ENCODE data around the gene DYNC2LI1.

The DYNC2LI1 gene

DNA sequence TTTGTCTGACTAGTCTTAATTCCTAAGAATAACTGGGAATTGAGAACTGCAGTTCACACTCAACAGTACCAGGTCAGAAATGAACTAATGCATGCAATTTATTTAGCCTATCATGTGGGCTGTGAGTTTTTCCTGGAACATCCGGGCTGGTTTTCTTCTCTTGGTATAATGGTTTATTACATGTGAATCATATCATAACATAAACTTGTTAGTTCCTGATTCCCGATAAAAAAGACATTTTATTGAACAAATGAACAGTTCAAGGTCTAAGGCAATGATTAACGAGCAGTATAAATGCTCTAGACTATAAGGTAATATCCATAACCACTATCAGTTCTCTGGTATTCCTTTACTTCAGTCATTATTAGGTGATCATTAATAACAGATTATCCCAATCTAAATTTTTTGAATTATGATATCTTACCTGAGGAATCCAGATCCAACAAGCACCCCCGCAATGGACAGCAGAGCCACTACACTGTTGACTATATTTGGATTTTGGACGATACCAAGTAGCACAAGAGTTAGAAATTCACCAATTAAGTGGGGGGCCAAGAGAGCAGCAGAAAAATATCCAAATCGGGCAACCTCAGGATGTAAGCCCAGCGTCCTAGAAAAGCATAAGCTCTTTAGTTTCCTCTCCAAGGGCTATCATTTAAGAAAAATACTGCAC is 45.8 kb downstream of the DYNC2LI1 start:
- FAIRE-seq = no peak

DNA sequence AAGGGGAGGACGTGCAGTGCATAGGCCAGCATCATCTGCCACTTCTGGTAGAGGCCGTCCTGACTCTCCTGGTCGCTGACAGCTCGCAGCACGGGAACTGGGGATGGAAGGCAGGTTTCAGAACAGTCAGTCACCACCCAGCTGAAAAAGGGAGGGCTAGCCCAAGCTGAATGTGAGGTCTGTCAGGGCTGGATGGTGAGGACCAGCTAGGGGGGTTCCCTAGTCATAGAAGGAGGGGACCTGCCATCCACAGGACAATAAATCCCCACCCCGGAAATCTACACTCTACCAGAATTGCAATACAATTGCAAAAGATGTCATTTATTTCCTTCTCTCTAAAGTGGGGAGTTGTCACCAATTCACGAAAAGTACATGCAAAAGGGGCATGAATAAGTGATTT is 49.0 kb downstream of the DYNC2LI1 start:
- FAIRE-seq = no peak

DNA sequence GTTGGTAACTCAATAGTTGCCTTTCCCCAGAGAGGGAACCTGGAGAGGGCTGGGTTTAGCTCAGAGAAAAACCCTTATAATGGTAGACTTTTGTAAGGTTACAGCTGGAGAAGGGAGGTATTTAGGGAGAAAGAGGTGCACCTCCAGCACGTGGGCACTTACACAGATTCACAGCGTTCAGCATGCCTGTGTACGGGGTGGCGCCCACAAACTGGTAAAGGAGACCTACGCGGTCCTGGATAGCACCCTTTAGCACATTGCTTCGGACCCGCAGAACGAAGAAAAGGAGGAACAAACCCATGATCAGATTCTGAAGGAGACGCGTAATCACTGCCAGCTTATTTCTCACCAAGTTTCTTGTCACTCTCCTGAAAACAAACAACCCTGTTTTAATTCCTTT is 49.9 kb downstream of the DYNC2LI1 start:
- no peak for FAIRE-seq

DNA sequence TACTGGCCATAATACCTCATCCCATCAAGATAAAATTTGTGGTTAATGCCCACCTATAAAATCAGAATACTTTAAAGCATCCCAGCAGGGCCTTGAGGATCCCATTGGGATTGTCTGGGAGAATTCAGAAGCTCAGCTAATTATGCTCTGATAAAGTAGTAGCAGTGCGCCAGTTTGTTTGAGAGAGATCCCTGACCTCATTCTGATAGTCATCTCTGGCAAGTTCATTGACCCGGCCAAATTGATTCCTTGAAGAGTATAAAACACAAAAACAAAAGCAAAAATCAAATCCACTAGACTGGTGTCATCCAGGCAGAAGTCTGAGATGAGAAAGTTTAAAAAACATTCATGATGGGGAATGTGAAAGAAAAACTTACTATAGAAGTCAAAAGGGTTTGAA is 50.7 kb downstream of the DYNC2LI1 start:
- FAIRE-seq = no peak

DNA sequence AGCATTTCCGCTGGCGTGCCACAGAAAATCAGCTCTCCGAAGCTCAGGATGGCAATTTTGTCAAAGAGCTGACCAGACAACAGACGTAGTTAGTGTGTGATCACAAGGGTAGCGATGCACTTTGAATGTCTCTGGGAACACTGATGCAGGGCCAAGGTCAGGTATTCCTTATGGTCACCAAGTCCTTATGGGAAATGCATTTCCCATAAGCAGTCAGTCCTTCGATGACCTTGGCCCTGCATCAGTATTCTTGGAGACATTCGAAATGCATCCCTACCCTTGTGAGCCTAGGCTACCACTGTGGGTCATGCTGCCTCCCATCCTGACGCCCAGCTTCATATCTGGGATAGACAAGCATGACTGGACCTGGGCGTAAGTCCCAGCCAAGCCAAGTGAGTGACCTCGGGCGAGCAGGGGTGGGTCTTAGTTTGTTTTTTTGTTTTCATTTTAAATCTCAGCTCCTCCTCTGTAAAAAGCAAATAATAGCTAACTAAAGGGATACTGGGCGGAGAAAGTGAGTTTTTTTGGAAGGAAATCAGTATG is 51.2 kb downstream of the DYNC2LI1 start:
- FAIRE-seq = no peak

DNA sequence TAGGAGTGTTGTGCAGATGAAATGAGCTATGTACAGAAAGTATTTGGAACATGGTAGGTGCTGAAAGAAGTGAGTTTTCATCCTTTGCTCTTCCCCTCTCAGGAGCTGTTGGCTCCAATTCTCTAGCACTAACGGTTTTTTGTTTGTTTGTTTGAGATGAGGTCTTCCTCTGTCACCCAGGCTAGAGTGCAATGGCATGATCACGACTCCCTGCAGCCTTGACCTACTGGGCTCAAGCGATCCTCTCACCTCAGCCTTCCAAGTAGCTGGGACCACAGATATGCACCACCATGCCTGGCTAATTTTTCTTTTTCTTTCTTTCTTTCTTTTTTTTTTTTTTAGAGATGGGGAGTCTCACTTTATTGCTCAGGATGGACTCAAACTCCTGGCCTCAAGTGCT is 52.0 kb downstream of the DYNC2LI1 start:
- FAIRE-seq = no peak

DNA sequence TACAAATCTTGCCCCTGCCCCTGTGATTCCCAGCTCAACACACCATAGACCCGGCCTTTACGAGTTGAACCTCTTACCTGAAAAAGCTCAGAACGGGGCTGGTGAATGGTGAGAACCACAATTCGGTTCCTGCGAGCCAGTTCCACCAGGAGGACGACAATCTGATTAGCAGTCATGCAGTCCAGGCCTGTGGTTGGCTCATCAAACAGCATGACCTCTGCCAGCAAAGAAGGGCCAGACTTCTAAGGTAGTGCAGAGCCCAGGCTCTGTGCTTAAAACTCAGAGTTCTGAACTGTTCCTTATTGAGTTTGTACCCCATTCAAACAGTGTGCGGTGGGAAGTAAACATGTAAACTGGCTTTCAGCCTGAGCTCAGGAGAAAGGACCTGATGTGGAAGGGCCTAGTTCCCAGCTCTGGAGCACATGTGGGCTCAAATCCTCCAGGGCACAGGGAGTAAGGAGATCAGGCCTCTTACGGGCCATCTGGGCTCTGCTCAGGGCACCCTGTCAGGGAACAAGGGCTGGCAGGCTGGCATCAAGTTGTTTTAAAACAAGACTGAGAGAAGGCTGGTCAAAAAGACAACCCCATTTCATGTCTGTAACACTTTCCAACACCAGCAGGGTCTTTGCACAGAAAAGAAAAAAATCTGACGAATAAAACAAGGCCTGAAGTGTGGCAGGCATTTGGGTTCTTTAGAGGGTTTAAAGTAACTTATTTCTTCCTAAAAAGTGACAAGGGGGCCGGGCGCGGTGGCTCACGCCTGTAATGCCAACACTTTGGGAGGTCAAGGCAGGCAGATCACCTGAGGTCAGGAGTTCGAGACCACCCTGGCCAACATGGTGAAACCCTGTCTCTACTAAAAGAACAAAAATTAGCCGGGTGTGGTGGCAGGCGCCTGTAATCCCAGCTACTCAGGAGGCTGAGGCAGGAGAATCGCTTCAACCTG is 52.7 kb downstream of the DYNC2LI1 start:
- FAIRE-seq = no peak

DNA sequence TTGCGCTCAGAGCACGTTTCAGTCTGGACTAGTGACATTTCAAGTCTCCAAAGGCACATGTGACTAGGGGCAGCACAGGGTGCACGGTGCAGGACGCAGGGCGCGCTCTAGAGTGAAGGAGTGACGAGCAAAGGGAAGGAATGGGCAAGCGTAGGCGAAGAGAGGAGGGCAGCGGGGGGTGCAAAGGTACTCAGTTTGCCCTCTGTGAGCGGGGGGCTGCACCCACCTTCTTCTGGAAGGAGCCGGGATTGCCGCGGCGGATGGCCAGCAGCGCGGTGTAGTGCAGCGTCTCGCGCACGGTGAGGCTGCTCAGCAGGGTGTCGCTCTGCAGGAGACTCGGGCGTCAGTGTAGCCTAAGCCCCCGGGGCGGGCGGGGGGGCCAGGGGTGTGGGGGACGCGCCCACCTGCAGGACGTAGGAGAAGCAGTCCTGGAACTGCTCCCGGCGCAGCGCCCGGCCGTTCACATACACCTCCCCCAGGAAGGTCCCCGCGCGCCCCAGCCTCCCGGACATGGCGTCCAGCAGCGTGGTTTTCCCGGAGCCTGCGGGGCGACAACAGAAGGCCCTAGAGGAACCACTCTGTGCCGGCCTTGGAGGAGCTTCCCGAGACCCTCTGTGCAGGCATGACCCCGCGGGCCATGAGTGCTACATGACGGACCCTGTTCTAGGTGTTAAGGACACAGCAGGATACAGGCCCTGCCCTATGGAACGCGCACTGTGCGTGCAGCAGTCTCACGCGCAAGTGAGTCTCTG is 57.9 kb downstream of the DYNC2LI1 start:
- no peak for FAIRE-seq

DNA sequence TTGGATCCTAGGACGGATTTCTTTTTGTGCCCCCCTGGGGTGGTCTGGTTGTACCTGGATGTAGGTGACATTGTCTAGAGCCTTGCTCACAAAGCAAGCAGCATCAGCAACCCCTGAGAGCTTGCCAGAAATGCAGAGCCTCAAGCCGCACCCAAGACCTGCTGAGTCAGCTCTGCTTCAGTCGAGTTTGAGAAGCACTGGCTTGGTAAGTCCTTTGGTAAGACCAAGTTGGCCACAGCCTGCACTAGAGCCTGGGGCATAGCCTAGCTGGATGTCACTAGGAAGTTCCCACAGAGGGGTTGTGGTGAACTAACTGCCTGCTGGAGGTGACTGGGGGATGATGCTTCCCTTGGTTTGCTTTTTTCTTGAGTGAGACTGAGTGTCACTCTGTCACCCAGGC is 58.6 kb downstream of the DYNC2LI1 start:
- FAIRE-seq = no peak

DNA sequence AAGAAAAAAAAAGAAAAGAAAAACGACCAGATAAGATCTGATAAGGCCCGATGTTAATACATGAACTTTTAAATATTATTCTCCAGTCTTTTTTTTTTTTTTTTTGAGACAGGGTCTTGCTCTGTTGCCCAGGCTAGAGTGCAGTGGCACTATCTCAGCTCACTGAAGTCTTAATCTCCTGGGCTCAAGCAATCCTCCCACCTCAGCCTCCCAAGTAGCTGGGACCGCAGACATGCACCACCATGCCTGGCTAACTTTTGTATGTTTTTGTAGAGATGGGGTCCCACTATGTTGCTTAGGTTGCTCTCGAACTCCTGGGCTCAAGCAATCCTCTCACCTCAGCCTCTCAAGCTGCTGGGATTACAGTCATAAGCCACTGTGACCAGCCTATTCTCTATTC is 63.2 kb downstream of the DYNC2LI1 start:
- no peak for FAIRE-seq

DNA sequence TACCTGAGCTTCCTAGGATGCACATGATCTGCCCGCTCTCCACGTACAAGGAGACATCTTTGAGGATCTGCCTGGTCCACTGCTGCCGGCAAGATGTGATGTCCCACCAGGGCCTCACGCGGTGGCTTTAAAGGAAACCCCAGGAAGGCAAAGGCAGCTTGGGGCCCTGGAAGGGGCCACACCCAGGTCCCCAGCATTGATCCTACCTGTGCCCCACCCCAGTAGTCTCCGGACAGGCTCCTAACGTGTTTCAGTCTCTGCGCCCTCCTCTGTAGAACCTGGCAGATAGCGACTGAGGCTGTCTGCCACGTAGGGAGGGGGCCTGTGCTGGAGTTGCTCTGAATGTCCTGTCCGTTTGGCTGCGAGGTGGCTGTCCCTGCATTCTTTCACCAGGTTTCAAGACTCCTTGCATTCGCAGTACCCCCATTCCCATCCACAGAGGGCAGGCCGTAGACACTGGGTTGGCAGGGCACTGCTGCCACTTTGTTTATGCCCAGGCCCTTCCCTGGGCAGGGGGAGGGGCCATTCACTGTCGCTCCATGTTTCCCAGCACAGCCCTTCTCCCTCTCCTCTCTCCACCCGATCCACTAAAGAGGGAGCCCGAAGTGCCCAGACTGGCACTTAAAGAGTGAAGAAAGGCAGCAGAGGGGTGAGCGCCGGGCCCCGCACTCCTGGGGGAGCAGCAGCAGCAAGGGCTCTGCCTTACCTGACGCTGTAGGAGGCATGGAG is 64.2 kb downstream of the DYNC2LI1 start:
- no peak for FAIRE-seq

DNA sequence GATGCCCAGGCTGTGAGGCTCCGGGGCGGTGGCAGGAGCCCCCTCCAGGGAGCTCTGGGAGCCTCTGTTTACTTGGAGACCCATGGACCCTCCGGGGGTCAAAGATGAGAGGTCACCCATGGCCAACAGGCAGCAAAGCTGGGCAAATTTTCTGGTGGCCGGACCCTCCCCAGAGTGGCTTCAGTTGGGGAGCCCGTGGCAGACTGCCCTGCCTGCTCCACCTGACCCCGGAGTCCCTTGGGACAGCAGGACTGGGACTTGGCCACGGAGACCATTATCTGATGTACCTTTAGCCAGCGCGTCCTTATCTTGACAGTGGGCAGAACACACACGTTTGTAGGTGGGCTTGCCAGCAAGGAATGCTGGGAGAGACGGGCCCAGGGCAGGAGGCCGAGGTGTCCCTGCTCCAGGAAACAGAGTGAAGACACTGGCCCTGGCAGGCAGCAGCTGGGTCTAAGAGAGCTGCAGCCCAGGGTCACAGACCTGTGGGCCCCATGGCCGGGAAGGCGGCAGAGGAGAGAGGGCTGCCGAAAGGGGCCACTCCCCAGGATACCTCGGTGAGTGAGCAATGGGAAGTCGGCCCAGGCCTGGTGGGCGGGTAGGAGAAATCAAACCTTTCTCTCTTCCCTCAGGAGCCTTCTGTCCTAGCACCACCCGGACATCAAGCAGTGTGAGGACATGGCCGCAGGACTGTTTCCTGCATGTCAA is 64.9 kb downstream of the DYNC2LI1 start, which contains the start of the genes ABCG5 and ABCG8:
TSS of gene ABCG5 (minus strand) at position 280 of the 708 bp plus-strand sequence. CDS start at position 120, 160 bp downstream.
TSS of gene ABCG8 (plus strand) at position 412 of the 708 bp plus-strand sequence. CDS start at position 495, 83 bp downstream.
- no peak for FAIRE-seq

DNA sequence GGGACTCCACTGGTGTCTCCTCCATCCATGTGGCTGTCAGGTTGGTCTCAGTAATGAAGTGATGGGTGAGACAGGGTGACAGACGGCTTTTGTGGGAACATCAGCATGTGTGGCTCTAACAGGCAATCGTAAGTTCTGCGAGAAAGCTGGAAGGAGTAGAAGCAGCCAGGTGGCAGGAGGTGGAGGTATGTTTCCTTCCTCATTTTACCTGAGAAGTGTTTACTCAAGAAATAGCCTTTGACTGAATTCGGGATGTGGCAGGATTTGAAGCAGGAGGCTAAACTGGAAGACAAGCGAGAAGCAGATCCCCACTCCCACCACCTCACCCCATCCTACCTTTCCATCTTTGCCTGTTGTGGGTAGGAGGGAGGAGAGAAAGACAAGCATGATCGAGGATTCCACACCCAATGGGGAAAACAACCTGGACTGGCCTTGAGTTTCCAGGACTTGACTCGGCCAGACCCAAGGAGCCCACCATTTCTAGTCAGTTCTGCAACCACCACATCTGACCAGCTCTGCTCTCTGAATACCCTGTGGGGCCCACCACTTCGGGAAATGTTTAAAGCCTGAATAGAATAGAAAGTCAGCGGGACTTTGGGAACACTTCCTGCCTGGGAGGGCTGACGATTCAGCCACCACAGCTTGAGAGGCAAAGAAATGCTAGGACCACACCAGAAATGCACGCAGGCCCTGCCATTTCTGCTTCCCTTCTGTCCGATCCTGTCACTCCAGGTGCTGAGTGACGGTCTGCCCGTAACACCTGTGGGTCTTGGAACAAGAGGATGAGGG is 66.1 kb downstream of the DYNC2LI1 start:
- FAIRE-seq = no peak

DNA sequence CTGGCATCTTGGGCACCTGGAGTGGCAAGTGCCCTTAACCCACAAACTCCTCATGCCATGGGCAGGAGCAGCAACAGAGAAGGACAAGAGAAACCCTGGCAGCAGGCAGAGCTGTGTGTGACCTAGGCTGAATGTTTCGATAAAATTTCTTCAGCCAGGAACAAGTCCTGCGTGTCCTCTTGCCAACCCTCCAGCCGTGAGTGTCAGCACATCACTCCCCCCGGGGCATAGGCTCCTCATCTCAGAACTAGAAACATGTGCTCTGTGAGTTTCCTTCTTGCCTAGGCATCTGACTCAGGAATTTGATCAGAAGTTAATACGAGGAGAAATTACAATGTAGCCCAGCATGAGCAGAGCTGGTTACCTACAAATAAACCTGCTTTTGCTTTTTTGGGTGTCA is 67.1 kb downstream of the DYNC2LI1 start:
- FAIRE-seq = no peak

DNA sequence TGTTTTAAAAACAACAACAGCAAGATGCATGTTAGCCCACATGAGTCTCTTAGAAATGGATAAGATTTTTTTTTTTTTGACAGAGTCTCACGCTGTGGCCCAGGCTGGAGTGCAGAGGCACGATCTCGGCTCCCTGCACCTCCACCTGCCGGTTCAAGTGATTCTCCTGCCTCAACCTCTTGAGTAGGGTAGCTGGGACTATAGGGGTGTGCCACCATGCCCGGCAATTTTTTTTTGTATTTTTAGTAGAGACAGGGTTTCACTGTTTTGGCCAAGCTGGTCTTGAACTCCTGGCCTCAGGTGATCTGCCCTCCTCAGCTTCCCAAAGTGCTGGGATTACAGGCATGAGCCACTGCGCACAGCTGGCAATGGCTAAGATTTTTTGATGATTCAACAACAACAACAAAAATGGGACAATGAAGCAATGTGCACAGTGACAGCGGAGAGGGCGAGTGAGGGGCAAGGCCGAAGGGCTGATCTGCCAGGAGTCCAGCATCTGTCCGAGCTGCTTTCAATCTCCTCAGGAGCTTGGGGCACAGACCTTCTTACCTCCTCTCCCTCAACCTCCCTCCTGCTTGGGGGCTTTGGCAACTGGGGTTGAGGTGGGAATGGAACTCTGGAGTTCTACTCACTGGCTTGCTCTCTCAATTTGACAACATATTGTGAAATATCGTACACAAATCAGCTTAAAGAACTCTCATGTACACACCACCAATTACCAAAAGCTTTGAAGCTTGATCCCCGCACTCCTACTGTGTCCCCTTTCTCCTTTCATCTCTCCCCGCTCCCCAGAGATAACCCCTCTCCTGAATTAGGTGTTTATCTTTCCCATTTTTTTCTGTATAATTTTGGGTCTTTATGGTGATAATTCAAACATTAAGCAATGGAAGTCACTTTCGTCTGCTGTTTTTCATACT is 68.4 kb downstream of the DYNC2LI1 start:
- FAIRE-seq = no peak

DNA sequence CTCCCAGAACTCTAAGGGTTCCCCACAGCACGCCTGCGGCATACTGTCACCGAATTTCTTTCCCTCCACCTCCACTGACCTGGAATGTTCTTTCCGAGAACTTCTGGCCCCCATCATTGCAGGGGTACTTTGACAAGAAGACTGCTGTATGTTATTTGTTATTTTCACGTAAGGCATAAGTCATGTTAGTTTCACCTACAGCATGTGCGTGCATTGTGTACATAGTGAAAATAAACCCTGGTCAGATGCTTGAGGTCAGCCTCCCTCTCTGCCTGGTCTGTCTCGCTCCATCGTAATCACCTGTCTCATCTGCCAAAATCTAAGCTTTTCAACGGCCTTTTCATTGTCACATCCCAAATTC is 69.0 kb downstream of the DYNC2LI1 start:
- no peak for FAIRE-seq

DNA sequence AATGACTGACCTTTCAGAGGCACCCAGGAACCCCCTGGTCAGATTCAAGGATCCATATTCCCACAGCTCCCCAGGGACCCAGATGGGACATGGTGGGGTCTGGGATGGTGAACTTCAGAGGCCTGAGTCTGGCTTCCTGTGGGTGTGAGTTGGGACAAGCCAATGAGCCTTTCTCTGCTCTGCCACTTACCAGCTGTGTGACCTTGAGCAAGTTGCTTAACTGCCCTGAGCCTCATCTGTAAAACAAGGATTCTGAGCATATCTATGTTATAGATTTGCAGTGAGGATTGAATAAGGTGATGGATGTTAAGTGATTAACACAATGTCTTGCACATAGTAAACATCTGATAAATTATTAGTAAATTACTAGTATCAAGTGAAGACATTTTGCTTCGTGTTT is 71.3 kb downstream of the DYNC2LI1 start:
- FAIRE-seq = no peak

DNA sequence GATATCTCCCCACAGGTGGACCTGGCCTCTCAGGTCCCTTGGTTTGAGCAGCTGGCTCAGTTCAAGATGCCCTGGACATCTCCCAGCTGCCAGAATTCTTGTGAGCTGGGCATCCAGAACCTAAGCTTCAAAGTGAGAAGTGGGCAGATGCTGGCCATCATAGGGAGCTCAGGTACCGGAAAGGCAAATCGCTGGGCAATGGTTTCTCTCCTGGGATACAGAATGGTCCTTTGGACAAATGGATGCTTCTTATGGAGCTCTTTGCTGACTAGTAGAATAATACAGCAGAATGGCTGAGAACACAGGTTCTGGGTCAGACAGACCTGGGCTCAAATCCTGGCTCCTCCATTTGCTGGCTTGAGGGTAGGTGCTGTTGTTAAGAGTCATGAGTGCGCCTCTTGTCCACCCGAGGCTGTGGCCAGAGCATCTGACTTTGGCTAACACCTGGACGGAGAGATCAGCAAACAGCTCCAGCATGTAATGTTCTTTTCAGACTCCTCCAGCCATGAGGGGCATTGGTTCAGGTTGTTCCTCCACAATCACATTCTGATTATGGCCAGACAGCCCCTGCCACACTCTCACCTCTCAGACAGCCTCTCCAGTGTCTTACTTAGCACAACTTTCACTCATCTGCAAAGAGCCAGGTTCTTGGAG is 72.4 kb downstream of the DYNC2LI1 start:
- FAIRE-seq = no peak

DNA sequence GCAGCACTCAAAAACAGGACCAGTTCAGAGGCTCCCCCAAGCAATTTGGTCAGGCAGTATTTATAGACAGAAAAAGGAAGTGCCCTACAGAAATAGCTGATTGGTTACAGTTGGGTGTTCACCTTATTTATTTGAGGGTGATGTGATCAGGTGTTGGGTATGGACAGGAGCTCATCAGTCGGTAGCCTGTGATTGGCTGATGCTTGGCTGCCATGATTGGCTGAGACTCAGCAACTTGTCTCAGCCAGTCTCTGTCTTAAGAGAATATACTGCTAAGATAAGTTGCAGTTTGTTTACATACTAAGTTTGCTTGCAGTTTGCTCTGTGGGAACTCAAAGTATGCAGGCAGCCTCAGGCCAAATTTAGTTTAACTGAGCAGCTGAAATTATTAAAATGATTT is 74.4 kb downstream of the DYNC2LI1 start:
- no peak for FAIRE-seq

Measured in islet of Langerhans (tissue), 1 donor.